ENCODE measurements around the gene CDH3. TPM values are rescaled to one million over a fixed set of nuclear protein-coding genes. Genes with fewer than 3 reads are reported as not detected.

Gene CDH3
- total RNA-seq, 4 donors from 2014 or later: 1.2 to 15.9 (median 2.5) TPM

GRCh38 chr16:68685685-68686478, 40.8 kb downstream of the CDH3 start:
- DNase-seq (ENCODE audit: low spot score in 2 of 2): no peak
- 91 to 94% methylated on average over 22 of the region's 22 CpGs for WGBS, 2 donors
- H3K9me3 ChIP-seq: no peaks in the 10 kb centered on the region

GRCh38 chr16:68686905-68687304, 41.8 kb downstream of the CDH3 start:
- Histone ChIP-seq H3K9me3 (no peaks in the 10 kb centered on the region), H3K36me3 (peaks cover 0 to 17% (median 0%) of the 10 kb centered on the region in 3 donors), H3K27me3 (no peaks in the 10 kb centered on the region), H3K4me1 (no peaks in the 10 kb centered on the region), H3K4me3 (no peak overlapping the region), H3K27ac (no peak overlapping the region)
- WGBS, 2 donors: 87 to 92% methylated on average over 5 of the region's 5 CpGs
- TF ChIP-seq POLR2A (IDR thresholded peaks at IDR 0.05) (no peak), CTCF (IDR thresholded peaks at IDR 0.05) (no peak), EP300 (IDR thresholded peaks at IDR 0.05) (no peak)
- DNase-seq (ENCODE audit: low spot score in 2 of 2): no peak

More at GRCh38 chr16:68685685-68686478, 40.8 kb downstream of the CDH3 start:
- Histone ChIP-seq H3K4me3 (no peak overlapping the region), H3K27me3 (no peaks in the 10 kb centered on the region), H3K4me1 (no peaks in the 10 kb centered on the region), H3K36me3 (peaks cover 0 to 18% (median 0%) of the 10 kb centered on the region in 3 donors), H3K27ac (no peak overlapping the region)
- TF ChIP-seq POLR2A (IDR thresholded peaks at IDR 0.05) (no peak), CTCF (IDR thresholded peaks at IDR 0.05) (no peak), EP300 (IDR thresholded peaks at IDR 0.05) (no peak)

GRCh38 chr16:68689921-68690320, 44.8 kb downstream of the CDH3 start:
- H3K27ac ChIP-seq: no peak overlapping the region
- H3K4me3 ChIP-seq: no peak overlapping the region
- 74 to 77% methylated on average over 5 of the region's 5 CpGs for WGBS, 2 donors

GRCh38 chr16:68695575-68695974, 50.5 kb downstream of the CDH3 start:
- Histone ChIP-seq H3K36me3 (peaks cover 0 to 12% (median 0%) of the 10 kb centered on the region in 3 donors), H3K27ac (no peak overlapping the region), H3K9me3 (no peaks in the 10 kb centered on the region), H3K4me1 (peaks cover 0 to 4% (median 0%) of the 10 kb centered on the region in 4 donors), H3K4me3 (no peak overlapping the region), H3K27me3 (no peaks in the 10 kb centered on the region)
- no peak for DNase-seq (ENCODE audit: low spot score in 2 of 2)
- 81% methylated on average over 6 to 11 of the region's 11 CpGs for WGBS, 2 donors
- no peak for TF ChIP-seq EP300 (IDR thresholded peaks at IDR 0.05)
- no peak for TF ChIP-seq POLR2A (IDR thresholded peaks at IDR 0.05)
- no peak for TF ChIP-seq CTCF (IDR thresholded peaks at IDR 0.05)

More at GRCh38 chr16:68689921-68690320, 44.8 kb downstream of the CDH3 start:
- H3K36me3 ChIP-seq: peaks cover 0 to 10% (median 0%) of the 10 kb centered on the region in 3 donors
- no peak for DNase-seq (ENCODE audit: low spot score in 2 of 2)
- no peak for TF ChIP-seq POLR2A (IDR thresholded peaks at IDR 0.05)
- H3K4me1 ChIP-seq: no peaks in the 10 kb centered on the region
- H3K9me3 ChIP-seq: no peaks in the 10 kb centered on the region
- no peaks in the 10 kb centered on the region for H3K27me3 ChIP-seq

DNA sequence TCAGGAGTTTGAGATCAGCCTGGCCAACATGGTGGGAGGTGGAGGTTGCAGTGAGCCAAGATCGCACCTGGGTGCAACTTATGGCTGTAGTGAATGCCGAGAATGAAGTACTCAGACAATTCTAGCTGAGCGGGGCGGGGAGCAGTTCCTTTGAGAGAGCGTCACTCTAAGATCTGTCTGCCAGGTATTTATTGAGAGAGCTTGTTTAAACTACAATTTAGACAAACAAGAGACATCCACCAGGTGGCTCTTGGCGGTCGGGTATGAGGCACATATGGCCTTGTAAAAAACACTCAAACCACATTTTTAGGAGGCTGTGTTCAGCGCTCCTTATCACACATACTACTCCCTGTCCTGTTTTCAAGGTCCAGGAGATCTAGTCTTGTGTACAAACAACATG, 51.4 kb downstream of the CDH3 start:
- no peak for TF ChIP-seq POLR2A (IDR thresholded peaks at IDR 0.05)
- no peak for TF ChIP-seq EP300 (IDR thresholded peaks at IDR 0.05)
- TF ChIP-seq CTCF (IDR thresholded peaks at IDR 0.05): no peak
- no peaks in the 10 kb centered on the region for H3K9me3 ChIP-seq
- H3K4me3 ChIP-seq: no peak overlapping the region
- no peaks in the 10 kb centered on the region for H3K27me3 ChIP-seq
- H3K4me1 ChIP-seq: peaks cover 0 to 4% (median 0%) of the 10 kb centered on the region in 4 donors
- 93 to 94% methylated on average over 8 of the region's 8 CpGs for WGBS, 2 donors
- no peak overlapping the region for H3K27ac ChIP-seq
- DNase-seq (ENCODE audit: low spot score in 2 of 2): no peak
- H3K36me3 ChIP-seq: peaks cover 0 to 12% (median 0%) of the 10 kb centered on the region in 3 donors

Data from tibial nerve (tissue), 4 donors.